ENCODE results near the gene NXPE3.

NXPE3 gene

DNA sequence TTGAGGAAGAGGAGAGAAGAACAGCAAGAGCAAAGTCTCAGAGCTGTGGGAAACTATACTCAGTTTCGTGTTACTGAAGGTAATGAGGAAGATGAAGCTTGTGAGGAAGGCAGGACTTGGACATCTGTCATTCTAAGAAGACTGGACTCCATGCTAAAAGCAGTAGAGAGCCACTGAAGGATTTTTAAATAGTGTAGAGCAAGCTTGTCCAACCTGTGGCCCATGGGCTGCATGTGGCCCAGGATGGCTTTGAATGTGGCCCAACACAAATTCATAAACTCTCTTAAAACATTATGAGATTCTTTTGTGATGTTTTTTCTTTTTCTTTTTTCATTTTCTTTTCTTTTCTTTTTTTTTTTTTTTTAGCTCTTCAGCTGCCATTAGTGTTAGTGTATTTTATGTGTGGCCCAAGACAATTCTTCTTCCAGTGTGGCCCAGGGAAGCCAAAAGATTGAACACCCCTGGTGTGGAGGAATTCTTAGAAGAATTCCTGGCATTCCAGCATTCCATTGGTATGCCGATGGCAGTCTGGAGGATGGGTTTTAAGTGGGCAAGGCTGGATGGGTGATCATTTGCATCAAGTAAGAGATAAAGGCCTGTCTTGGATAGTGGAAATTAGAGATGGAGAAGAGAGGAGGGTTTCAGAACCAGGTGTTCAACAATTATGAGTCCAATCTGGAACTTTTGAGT, 63.4 kb downstream of the NXPE3 start:
- Histone ChIP-seq H3K9ac (ENCODE audit: low read length) (no peak overlapping the region), H3K27ac (ENCODE audit: low read depth, low read length, poor library complexity, severe bottlenecking) (no peak overlapping the region), H3K9me2 (ENCODE audit: low read depth, low read length) (no peaks in the 10 kb centered on the region), H4K20me1 (ENCODE audit: insufficient read depth, low read length) (no peaks in the 10 kb centered on the region), H3K4me3 (ENCODE audit: low read depth, low read length, poor library complexity, severe bottlenecking) (no peak overlapping the region), H3F3A (ENCODE audit: insufficient read depth, low read length) (no peaks in the 10 kb centered on the region), H3K4me2 (ENCODE audit: low read length) (no peak overlapping the region), H3K36me3 (ENCODE audit: insufficient read depth, low read length) (peaks cover 14% of the 10 kb centered on the region; the same call in 1 of the 2 replicates), H2AFZ (ENCODE audit: low read length) (no peak overlapping the region), H3K9me3 (ENCODE audit: low read length) (no peaks in the 10 kb centered on the region), H3K79me2 (ENCODE audit: insufficient read depth, low read length) (peaks cover 10% of the 10 kb centered on the region; the same call in 1 of the 2 replicates), H3K4me1 (ENCODE audit: insufficient read depth, low read length, severe bottlenecking) (peaks cover 21% of the 10 kb centered on the region), H3K27me3 (ENCODE audit: insufficient read depth, low read length) (no peaks in the 10 kb centered on the region)
- TF ChIP-seq EZH2 (IDR thresholded peaks at IDR 0.05; ENCODE audit: borderline replicate concordance, low read length): no peak
- TF ChIP-seq, protein P1, sequence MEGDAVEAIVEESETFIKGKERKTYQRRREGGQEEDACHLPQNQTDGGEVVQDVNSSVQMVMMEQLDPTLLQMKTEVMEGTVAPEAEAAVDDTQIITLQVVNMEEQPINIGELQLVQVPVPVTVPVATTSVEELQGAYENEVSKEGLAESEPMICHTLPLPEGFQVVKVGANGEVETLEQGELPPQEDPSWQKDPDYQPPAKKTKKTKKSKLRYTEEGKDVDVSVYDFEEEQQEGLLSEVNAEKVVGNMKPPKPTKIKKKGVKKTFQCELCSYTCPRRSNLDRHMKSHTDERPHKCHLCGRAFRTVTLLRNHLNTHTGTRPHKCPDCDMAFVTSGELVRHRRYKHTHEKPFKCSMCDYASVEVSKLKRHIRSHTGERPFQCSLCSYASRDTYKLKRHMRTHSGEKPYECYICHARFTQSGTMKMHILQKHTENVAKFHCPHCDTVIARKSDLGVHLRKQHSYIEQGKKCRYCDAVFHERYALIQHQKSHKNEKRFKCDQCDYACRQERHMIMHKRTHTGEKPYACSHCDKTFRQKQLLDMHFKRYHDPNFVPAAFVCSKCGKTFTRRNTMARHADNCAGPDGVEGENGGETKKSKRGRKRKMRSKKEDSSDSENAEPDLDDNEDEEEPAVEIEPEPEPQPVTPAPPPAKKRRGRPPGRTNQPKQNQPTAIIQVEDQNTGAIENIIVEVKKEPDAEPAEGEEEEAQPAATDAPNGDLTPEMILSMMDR (IDR thresholded peaks at IDR 0.05; ENCODE audit: low read length): no peak

DNA sequence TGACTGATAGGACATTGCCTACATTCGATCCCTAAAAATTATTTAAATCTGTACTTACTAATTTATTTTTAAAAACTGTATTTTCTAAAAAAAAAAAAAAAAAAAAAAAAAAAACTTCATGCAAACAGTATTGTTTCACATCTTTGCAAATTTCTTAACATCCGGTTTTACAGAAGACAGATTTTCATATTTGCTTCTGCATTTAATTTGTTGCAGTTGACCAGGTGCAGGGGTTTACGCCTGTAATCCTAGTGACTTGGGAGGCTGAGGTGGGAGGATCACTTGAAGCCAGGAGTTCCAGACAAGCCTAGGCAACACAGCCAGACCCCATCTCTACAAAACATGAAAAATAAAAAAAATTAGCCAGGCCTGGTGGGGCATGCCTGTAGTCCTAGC, 63.9 kb downstream of the NXPE3 start:
- H3K27ac ChIP-seq (ENCODE audit: low read depth, low read length, poor library complexity, severe bottlenecking): no peak overlapping the region
- H3K36me3 ChIP-seq (ENCODE audit: insufficient read depth, low read length): peaks cover 12% of the 10 kb centered on the region; the same call in 1 of the 2 replicates
- H3K9ac ChIP-seq (ENCODE audit: low read length): no peak overlapping the region
- H3F3A ChIP-seq (ENCODE audit: insufficient read depth, low read length): no peaks in the 10 kb centered on the region
- H3K4me2 ChIP-seq (ENCODE audit: low read length): no peak overlapping the region
- no peaks in the 10 kb centered on the region for H4K20me1 ChIP-seq (ENCODE audit: insufficient read depth, low read length)
- TF ChIP-seq, protein P1 (IDR thresholded peaks at IDR 0.05; ENCODE audit: low read length): no peak
- TF ChIP-seq EZH2 (IDR thresholded peaks at IDR 0.05; ENCODE audit: borderline replicate concordance, low read length): no peak
- H3K4me3 ChIP-seq (ENCODE audit: low read depth, low read length, poor library complexity, severe bottlenecking): no peak overlapping the region
- no peaks in the 10 kb centered on the region for H3K9me3 ChIP-seq (ENCODE audit: low read length)
- peaks cover 21% of the 10 kb centered on the region for H3K4me1 ChIP-seq (ENCODE audit: insufficient read depth, low read length, severe bottlenecking)
- H3K27me3 ChIP-seq (ENCODE audit: insufficient read depth, low read length): no peaks in the 10 kb centered on the region
- H2AFZ ChIP-seq (ENCODE audit: low read length): no peak overlapping the region
- no peaks in the 10 kb centered on the region for H3K9me2 ChIP-seq (ENCODE audit: low read depth, low read length)
- peaks cover 9% of the 10 kb centered on the region; the same call in 1 of the 2 replicates for H3K79me2 ChIP-seq (ENCODE audit: insufficient read depth, low read length)

GRCh38 chr3:101845425-101845824, 66.4 kb downstream of the NXPE3 start:
- peaks cover 6% of the 10 kb centered on the region for H3K79me2 ChIP-seq (ENCODE audit: insufficient read depth, low read length)
- H4K20me1 ChIP-seq (ENCODE audit: insufficient read depth, low read length): no peaks in the 10 kb centered on the region
- no peaks in the 10 kb centered on the region for H3F3A ChIP-seq (ENCODE audit: insufficient read depth, low read length)
- H3K27ac ChIP-seq (ENCODE audit: low read depth, low read length, poor library complexity, severe bottlenecking): no peak overlapping the region
- H3K27me3 ChIP-seq (ENCODE audit: insufficient read depth, low read length): no peaks in the 10 kb centered on the region
- no peak overlapping the region for H2AFZ ChIP-seq (ENCODE audit: low read length)
- H3K4me3 ChIP-seq (ENCODE audit: low read depth, low read length, poor library complexity, severe bottlenecking): no peak overlapping the region
- no peaks in the 10 kb centered on the region for H3K9me2 ChIP-seq (ENCODE audit: low read depth, low read length)
- no peak overlapping the region for H3K9ac ChIP-seq (ENCODE audit: low read length)
- no peak overlapping the region for H3K4me2 ChIP-seq (ENCODE audit: low read length)
- peaks cover 29% of the 10 kb centered on the region for H3K4me1 ChIP-seq (ENCODE audit: insufficient read depth, low read length, severe bottlenecking)
- peaks cover 9% of the 10 kb centered on the region; the same call in 1 of the 2 replicates for H3K36me3 ChIP-seq (ENCODE audit: insufficient read depth, low read length)
- H3K9me3 ChIP-seq (ENCODE audit: low read length): no peaks in the 10 kb centered on the region
- TF ChIP-seq EZH2 (IDR thresholded peaks at IDR 0.05; ENCODE audit: borderline replicate concordance, low read length): no peak
- TF ChIP-seq, protein P1 (IDR thresholded peaks at IDR 0.05; ENCODE audit: low read length): no peak

Measured in OCI-LY1 (cell line).